ENCODE measurements around the gene PDPR. TPM values are rescaled to one million over a fixed set of nuclear protein-coding genes. Genes with fewer than 3 reads are reported as not detected.
"Not testable (repeated sequence)": the region's sequence is repeated elsewhere in the genome, so short reads cannot be mapped to it uniquely, and the experiment has no call there.

The PDPR gene
- total RNA-seq, 3 donors from 2014 or later, result 15.9 to 34.6 (median 20.9) TPM

GRCh38 chr16:70149296-70149695, 35.2 kb downstream of the PDPR start:
- H3K27me3 Mint-ChIP-seq (ENCODE audit: low read depth); H3K9me3 Mint-ChIP-seq; DNase-seq; H3K4me1 Mint-ChIP-seq (ENCODE audit: low read depth); H3K4me3 Mint-ChIP-seq; ATAC-seq: not testable (repeated sequence)
- peaks cover 34% of the 10 kb centered on the region for H3K36me3 Mint-ChIP-seq (ENCODE audit: insufficient read depth)

- Mint-ChIP-seq H3K4me1 (ENCODE audit: low read depth) (no peaks in the 10 kb centered on the region), H3K27me3 (ENCODE audit: low read depth) (no peaks in the 10 kb centered on the region), H3K4me3 (no peak overlapping the region), H3K9me3 (no peaks in the 10 kb centered on the region), H3K36me3 (ENCODE audit: insufficient read depth) (peaks cover 40% of the 10 kb centered on the region)
- DNase-seq, result no peak
- no peak for ATAC-seq
Measured at GRCh38 chr16:70151391-70151790, 37.3 kb downstream of the PDPR start.

GRCh38 chr16:70151941-70152509, 37.9 kb downstream of the PDPR start:
- Mint-ChIP-seq H3K4me1 (ENCODE audit: low read depth) (no peaks in the 10 kb centered on the region), H3K36me3 (ENCODE audit: insufficient read depth) (peaks cover 45% of the 10 kb centered on the region)

GRCh38 chr16:70152578-70153302, 38.6 kb downstream of the PDPR start:
- DNase-seq (no peak), ATAC-seq (no peak)
- no peaks in the 10 kb centered on the region for H3K4me1 Mint-ChIP-seq (ENCODE audit: low read depth)
- H3K4me3 Mint-ChIP-seq, result no peak overlapping the region
- peaks cover 53% of the 10 kb centered on the region for H3K36me3 Mint-ChIP-seq (ENCODE audit: insufficient read depth)
- H3K27me3 Mint-ChIP-seq (ENCODE audit: low read depth), result no peaks in the 10 kb centered on the region
- H3K9me3 Mint-ChIP-seq, result no peaks in the 10 kb centered on the region

More at GRCh38 chr16:70151941-70152509, 37.9 kb downstream of the PDPR start:
- ATAC-seq (no peak), DNase-seq (no peak)
- Mint-ChIP-seq H3K4me3 (no peak overlapping the region), H3K9me3 (no peaks in the 10 kb centered on the region), H3K27me3 (ENCODE audit: low read depth) (no peaks in the 10 kb centered on the region)

GRCh38 chr16:70154736-70155135, 40.6 kb downstream of the PDPR start:
- not testable (repeated sequence) for ATAC-seq; H3K4me3 Mint-ChIP-seq; H3K4me1 Mint-ChIP-seq (ENCODE audit: low read depth); DNase-seq; H3K9me3 Mint-ChIP-seq; H3K27me3 Mint-ChIP-seq (ENCODE audit: low read depth)
- H3K36me3 Mint-ChIP-seq (ENCODE audit: insufficient read depth), result peaks cover 48% of the 10 kb centered on the region

- H3K9me3 Mint-ChIP-seq, result no peaks in the 10 kb centered on the region
- DNase-seq (no peak), ATAC-seq (no peak)
- H3K4me1 Mint-ChIP-seq (ENCODE audit: low read depth), result no peaks in the 10 kb centered on the region
- H3K27me3 Mint-ChIP-seq (ENCODE audit: low read depth), result no peaks in the 10 kb centered on the region
- peaks cover 44% of the 10 kb centered on the region for H3K36me3 Mint-ChIP-seq (ENCODE audit: insufficient read depth)
- H3K4me3 Mint-ChIP-seq, result no peak overlapping the region
Measured at GRCh38 chr16:70156207-70156978, 42.3 kb downstream of the PDPR start.

GRCh38 chr16:70157105-70157476, 43.0 kb downstream of the PDPR start:
- H3K4me1 Mint-ChIP-seq (ENCODE audit: low read depth), result no peaks in the 10 kb centered on the region
- no peak for ATAC-seq

GRCh38 chr16:70157477-70158260, 43.5 kb downstream of the PDPR start:
- no peaks in the 10 kb centered on the region for H3K27me3 Mint-ChIP-seq (ENCODE audit: low read depth)
- H3K36me3 Mint-ChIP-seq (ENCODE audit: insufficient read depth), result peaks cover 43% of the 10 kb centered on the region
- no peaks in the 10 kb centered on the region for H3K4me1 Mint-ChIP-seq (ENCODE audit: low read depth)
- ATAC-seq, result no peak
- DNase-seq, result no peak
- no peak overlapping the region for H3K4me3 Mint-ChIP-seq
- H3K9me3 Mint-ChIP-seq, result no peaks in the 10 kb centered on the region

More at GRCh38 chr16:70157105-70157476, 43.0 kb downstream of the PDPR start:
- Mint-ChIP-seq H3K36me3 (ENCODE audit: insufficient read depth) (peaks cover 44% of the 10 kb centered on the region), H3K27me3 (ENCODE audit: low read depth) (no peaks in the 10 kb centered on the region), H3K4me3 (no peak overlapping the region), H3K9me3 (no peaks in the 10 kb centered on the region)
- no peak for DNase-seq

GRCh38 chr16:70158261-70158939, 44.3 kb downstream of the PDPR start:
- no peak for DNase-seq
- Mint-ChIP-seq H3K36me3 (ENCODE audit: insufficient read depth) (peaks cover 39% of the 10 kb centered on the region), H3K27me3 (ENCODE audit: low read depth) (no peaks in the 10 kb centered on the region), H3K4me1 (ENCODE audit: low read depth) (no peaks in the 10 kb centered on the region), H3K9me3 (no peaks in the 10 kb centered on the region), H3K4me3 (no peak overlapping the region)
- no peak for ATAC-seq

GRCh38 chr16:70159355-70160348, 45.5 kb downstream of the PDPR start:
- ATAC-seq, result no peak
- no peak for DNase-seq
- Mint-ChIP-seq H3K4me3 (no peak overlapping the region), H3K4me1 (ENCODE audit: low read depth) (no peaks in the 10 kb centered on the region), H3K36me3 (ENCODE audit: insufficient read depth) (peaks cover 35% of the 10 kb centered on the region), H3K9me3 (no peaks in the 10 kb centered on the region), H3K27me3 (ENCODE audit: low read depth) (no peaks in the 10 kb centered on the region)

GRCh38 chr16:70160388-70160787, 46.3 kb downstream of the PDPR start:
- Mint-ChIP-seq H3K36me3 (ENCODE audit: insufficient read depth) (peaks cover 35% of the 10 kb centered on the region), H3K27me3 (ENCODE audit: low read depth) (no peaks in the 10 kb centered on the region), H3K4me3 (no peak overlapping the region), H3K4me1 (ENCODE audit: low read depth) (peaks cover 3% of the 10 kb centered on the region), H3K9me3 (no peaks in the 10 kb centered on the region)
- DNase-seq (no peak), ATAC-seq (no peak)

- no peaks in the 10 kb centered on the region for H3K9me3 Mint-ChIP-seq
- no peak overlapping the region for H3K4me3 Mint-ChIP-seq
Measured at GRCh38 chr16:70160821-70161220, 46.7 kb downstream of the PDPR start.

GRCh38 chr16:70161350-70161749, 47.2 kb downstream of the PDPR start:
- DNase-seq, result no peak
- peaks cover 3% of the 10 kb centered on the region for H3K4me1 Mint-ChIP-seq (ENCODE audit: low read depth)
- no peaks in the 10 kb centered on the region for H3K9me3 Mint-ChIP-seq
- peaks cover 27% of the 10 kb centered on the region for H3K36me3 Mint-ChIP-seq (ENCODE audit: insufficient read depth)
- H3K27me3 Mint-ChIP-seq (ENCODE audit: low read depth), result no peaks in the 10 kb centered on the region
- ATAC-seq, result no peak
- no peak overlapping the region for H3K4me3 Mint-ChIP-seq

More at GRCh38 chr16:70160821-70161220, 46.7 kb downstream of the PDPR start:
- Mint-ChIP-seq H3K27me3 (ENCODE audit: low read depth) (no peaks in the 10 kb centered on the region), H3K4me1 (ENCODE audit: low read depth) (peaks cover 3% of the 10 kb centered on the region), H3K36me3 (ENCODE audit: insufficient read depth) (peaks cover 33% of the 10 kb centered on the region)
- no peak for ATAC-seq
- DNase-seq, result no peak
